Left ventricle myocardium inferior (tissue), 1 donor: ENCODE results near the gene TSPYL2. TPM values are rescaled to one million over a fixed set of nuclear protein-coding genes. Genes with fewer than 3 reads are reported as not detected.

Experiments
- DNase-seq: peaks from one replicate; pipeline ENCODE4 v3.0.0-alpha.2; 2020
- H3K27ac ChIP-seq: fragments of 200-600 bp; replicated peaks from 2 replicates; pipeline ENCODE4 v1.8.0; 2021
- H3K27me3 ChIP-seq: fragments of 200-600 bp; 2 replicates; pipeline ENCODE4 v1.8.0; 2021; ENCODE audit warnings: low read depth
- H3K36me3 ChIP-seq: fragments of 200-600 bp; 2 replicates; pipeline ENCODE4 v1.8.0; 2021
- H3K4me1 ChIP-seq: fragments of 200-600 bp; 2 replicates; pipeline ENCODE4 v1.8.0; 2021
- H3K4me3 ChIP-seq: fragments of 200-600 bp; 2 replicates; pipeline ENCODE4 v1.8.0; 2021; ENCODE audit warnings: mild to moderate bottlenecking, moderate library complexity
- H3K9me3 ChIP-seq: fragments of 200-600 bp; replicated peaks from 2 replicates; pipeline ENCODE4 v1.8.0; 2021
- intact Hi-C: fragments of 100-400 bp; cut with micrococcal nuclease; formaldehyde crosslinking; loops from one replicate; pipeline ENCODE4 v1.11.0; 2022
- total RNA-seq: library from RNA; stranded (reverse); fragmentation: NEBNext Ultra II Directional; extraction: Animal tissue kit (Norgen Biotek cat#: 25700); gene quantifications from one replicate; pipeline ENCODE4 v1.2.1, GENCODE V29; 2021
- TF ChIP-seq, protein P1 (sequence below): fragments of 200-600 bp; IDR thresholded peaks from 2 replicates; pipeline ENCODE4 v1.8.0; 2021; ENCODE audit warnings: antibody characterized with exemption, mild to moderate bottlenecking, borderline replicate concordance
- donor health status: DM: no; HTN: yes; CAD: no; lungs with severe emphysema.

The TSPYL2 gene
- total RNA-seq, 1 donor from 2014 or later: 37.0 TPM

DNA sequence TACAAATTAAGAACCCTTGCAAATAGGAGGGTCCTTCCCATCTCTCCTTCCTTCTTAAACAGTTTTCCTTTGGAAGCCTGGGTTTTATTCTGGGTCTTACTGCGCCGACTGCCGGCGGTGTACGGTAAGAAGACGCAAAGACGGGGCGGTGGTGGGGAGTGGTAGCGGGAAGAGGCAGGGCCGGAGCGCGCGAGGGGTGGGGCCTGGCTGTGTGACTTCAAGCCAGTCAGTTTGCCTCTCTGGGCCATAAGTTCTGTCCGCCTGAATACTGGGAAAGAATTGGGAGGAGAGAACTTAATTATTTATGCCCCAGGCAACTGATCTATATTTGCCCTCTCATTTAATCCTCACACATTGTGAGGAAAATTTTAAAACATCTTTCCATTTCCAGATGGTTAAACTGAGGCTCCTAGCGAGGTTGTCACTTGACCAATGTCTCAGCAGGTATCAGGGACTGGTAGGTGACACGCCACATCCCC is 11.0 kb downstream of the TSPYL2 start:
- Histone ChIP-seq H3K27me3 (no peaks in the 10 kb centered on the region), H3K9me3 (no peaks in the 10 kb centered on the region), H3K27ac (peak overlapping the region; percentile 96), H3K4me1 (peaks cover 12% of the 10 kb centered on the region), H3K4me3 (peak overlapping the region; percentile 80), H3K36me3 (no peaks in the 10 kb centered on the region)
- peak; percentile 82 for DNase-seq
- intact Hi-C loops: no loop called here
- TF ChIP-seq, protein P1, sequence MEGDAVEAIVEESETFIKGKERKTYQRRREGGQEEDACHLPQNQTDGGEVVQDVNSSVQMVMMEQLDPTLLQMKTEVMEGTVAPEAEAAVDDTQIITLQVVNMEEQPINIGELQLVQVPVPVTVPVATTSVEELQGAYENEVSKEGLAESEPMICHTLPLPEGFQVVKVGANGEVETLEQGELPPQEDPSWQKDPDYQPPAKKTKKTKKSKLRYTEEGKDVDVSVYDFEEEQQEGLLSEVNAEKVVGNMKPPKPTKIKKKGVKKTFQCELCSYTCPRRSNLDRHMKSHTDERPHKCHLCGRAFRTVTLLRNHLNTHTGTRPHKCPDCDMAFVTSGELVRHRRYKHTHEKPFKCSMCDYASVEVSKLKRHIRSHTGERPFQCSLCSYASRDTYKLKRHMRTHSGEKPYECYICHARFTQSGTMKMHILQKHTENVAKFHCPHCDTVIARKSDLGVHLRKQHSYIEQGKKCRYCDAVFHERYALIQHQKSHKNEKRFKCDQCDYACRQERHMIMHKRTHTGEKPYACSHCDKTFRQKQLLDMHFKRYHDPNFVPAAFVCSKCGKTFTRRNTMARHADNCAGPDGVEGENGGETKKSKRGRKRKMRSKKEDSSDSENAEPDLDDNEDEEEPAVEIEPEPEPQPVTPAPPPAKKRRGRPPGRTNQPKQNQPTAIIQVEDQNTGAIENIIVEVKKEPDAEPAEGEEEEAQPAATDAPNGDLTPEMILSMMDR: peak; percentile 64

DNA sequence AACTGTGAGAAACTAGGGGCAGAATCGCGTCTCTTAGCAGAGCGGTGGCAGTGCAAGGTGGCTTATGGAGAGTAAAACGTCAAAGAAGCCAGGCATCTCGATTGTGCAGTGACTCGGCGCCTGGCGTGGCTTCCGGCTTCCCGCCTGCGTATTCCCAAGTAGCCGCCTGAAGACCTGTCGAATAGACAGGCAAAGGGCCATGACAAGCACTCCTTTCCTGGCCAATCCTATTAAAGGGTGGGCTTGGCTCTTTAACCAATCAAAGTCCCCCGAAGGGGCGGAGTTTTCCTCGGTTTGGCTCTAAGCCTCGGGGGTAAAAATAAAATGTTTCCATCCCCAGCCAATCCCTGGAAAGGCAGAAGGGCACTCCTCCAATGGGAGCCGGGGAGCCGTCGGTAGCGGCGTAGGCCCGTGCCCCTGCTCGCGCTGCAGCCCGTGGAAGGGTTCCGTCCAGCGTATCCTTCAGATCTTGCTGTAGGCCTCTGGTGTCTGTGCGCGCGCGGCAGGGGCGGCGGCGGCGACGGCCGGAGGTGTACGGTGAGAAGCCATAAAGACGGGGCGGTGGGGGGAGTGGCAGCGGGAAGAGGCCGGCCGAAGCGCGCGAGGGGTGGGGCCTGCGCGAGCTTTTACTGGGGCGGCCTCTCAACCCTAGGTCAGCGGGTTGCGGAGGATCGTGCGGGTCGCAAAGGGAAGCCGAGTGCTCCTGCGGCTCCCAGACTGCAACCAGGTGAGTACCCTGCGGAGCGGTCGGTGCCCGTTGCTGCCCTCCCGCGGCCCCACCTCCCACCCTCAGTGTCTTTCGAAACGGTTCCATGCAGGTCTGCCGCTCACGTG is 11.8 kb downstream of the TSPYL2 start, which contains the start of gene KANTR:
Gene KANTR, plus strand, starts transcription at position 395 of the 834 bp plus-strand sequence. CDS start 30,131 bp downstream, outside the sequence.
- peak; percentile 84 for DNase-seq
- intact Hi-C loops: no loop called here

DNA sequence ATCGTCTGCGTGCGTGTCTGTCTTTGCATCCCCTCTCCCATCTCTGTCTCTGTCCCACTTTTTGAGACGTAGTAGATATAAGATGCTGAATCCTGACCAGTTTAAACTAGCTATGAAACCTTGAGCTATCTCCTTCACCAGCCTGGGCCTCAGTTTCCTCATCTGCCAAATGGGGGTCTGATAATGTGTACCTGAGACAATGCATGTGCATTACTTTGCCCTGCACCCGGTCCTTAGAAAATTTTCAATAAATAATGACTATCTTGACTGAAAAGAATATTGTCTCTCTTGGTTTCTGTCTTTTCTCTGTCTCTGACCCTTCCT is 12.4 kb downstream of the TSPYL2 start:
- peaks cover 12% of the 10 kb centered on the region for H3K4me1 ChIP-seq
- H3K9me3 ChIP-seq: no peaks in the 10 kb centered on the region
- DNase-seq: no peak
- H3K27me3 ChIP-seq: no peaks in the 10 kb centered on the region
- TF ChIP-seq, protein P1: no peak
- H3K4me3 ChIP-seq: peak overlapping the region; percentile 80
- H3K36me3 ChIP-seq: no peaks in the 10 kb centered on the region
- H3K27ac ChIP-seq: peak overlapping the region; percentile 96
- intact Hi-C loops: no loop called here

More for the DNA sequence above, 11.8 kb downstream of the TSPYL2 start, which contains the start of gene KANTR:
- peak within 1 kb of the TSS; percentile 96 for H3K27ac ChIP-seq
- no peaks in the 10 kb centered on the region for H3K36me3 ChIP-seq
- H3K27me3 ChIP-seq: no peaks in the 10 kb centered on the region
- no peaks in the 10 kb centered on the region for H3K9me3 ChIP-seq
- TF ChIP-seq, protein P1: no peak
- peak within 1 kb of the TSS; percentile 80 for H3K4me3 ChIP-seq
- H3K4me1 ChIP-seq: peaks cover 12% of the 10 kb centered on the region

DNA sequence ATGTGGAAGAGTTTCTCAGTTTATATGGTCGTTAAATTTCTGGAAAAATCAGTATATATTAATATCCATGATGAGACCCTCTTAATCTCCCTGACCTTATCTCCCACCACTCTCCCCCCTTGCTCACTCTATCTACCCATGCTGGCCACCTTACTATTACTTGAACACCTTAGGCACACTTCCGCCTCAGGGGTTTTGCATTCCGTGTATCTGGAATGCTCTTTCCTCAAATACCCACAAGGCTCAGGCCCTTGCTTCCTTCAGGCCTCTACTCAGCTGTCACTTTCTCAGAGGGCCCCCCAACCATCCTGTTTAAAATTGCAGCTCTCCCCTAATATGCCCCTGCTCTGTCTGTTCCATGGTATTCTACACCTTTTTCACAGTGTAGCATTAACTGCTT is 13.6 kb downstream of the TSPYL2 start:
- no peak for DNase-seq
- H3K36me3 ChIP-seq: no peaks in the 10 kb centered on the region
- no peaks in the 10 kb centered on the region for H3K27me3 ChIP-seq
- no peak overlapping the region for H3K4me3 ChIP-seq
- no peak overlapping the region for H3K27ac ChIP-seq
- H3K4me1 ChIP-seq: peaks cover 12% of the 10 kb centered on the region
- intact Hi-C loops: no loop called here
- TF ChIP-seq, protein P1: no peak
- H3K9me3 ChIP-seq: no peaks in the 10 kb centered on the region

DNA sequence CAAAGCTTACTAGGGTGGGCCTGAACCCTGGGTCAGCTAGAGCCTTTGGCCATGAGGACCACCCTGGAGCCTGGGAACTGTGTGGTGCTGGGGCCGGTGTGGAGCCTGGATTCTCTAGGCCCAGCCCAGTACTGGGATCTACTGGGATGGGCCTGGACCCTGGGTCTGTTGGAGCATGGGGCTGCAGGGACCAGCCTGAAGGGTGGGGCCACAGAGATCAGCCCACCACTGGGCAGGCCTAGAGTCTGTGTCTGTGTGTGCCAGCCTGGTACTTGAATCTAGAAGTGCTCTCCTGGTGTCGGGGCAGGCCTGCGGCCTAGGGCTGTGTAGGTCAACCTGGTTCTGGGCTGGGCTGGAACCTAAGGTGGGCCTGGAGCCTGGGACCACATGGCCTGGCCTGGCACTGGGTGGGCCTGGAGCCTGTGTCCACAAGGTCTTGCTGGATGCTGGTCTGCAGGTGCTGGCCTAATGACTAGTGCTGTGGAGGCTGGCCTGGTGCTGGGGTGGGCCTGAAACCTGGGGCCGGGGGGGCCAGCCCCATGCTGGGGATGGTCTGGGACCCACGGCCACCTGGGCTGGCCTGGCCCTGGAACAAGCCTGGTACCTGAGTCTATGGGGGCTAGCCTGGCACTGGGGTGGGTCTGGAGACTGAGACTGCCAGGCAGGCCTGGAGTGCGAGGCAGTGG is 32.8 kb downstream of the TSPYL2 start:
- intact Hi-C loops: no loop called here
- Histone ChIP-seq H3K4me3 (no peak overlapping the region), H3K27ac (peak overlapping the region; percentile 50), H3K9me3 (no peaks in the 10 kb centered on the region), H3K4me1 (peaks cover 13% of the 10 kb centered on the region), H3K27me3 (no peaks in the 10 kb centered on the region), H3K36me3 (no peaks in the 10 kb centered on the region)
- no peak for DNase-seq
- TF ChIP-seq, protein P1: no peak
